HepG2 (cell line): Measurements from ENCODE around the gene TP53AIP1. TPM values are rescaled to one million over a fixed set of nuclear protein-coding genes. Genes with fewer than 3 reads are reported as not detected.

Source experiments
- ATAC-seq: fragments of 200-7000 bp; cut with Tn5 transposase; 3 replicates; pipeline ENCODE4 v1.9.1; 2020; ENCODE audit warnings: mild to moderate bottlenecking, moderate library complexity
- BruUV-seq: library from RNA; stranded (reverse); fragments of 400-500 nt; replicated peaks from 2 replicates; lab custom pipeline; 2021; lab: Mats Ljungman, UMichigan
- CTCF ChIA-PET: fragments of 300-600 bp; formaldehyde crosslinking; extraction: SDS; loops from one replicate; lab custom pipeline; 2021; ENCODE audit warnings: low total read pairs, inconsistent platforms, low intra/inter-chr PET ratio; lab: Yijun Ruan, JAX
- POLR2A ChIA-PET: fragments of 350-600 bp; sonication (Branson Sonifier 250); formaldehyde crosslinking; loops from one replicate; lab custom pipeline; 2020; ENCODE audit warnings: antibody characterized with exemption, inconsistent platforms; lab: Yijun Ruan, JAX
- DNase-seq: peaks from one replicate; pipeline ENCODE4 v3.0.0-alpha.2; 2015; ENCODE audit warnings: low spot score
- FAIRE-seq: peaks from 3 replicates; lab custom pipeline; 2011; peaks lifted over from hg19 to GRCh38; lab: Jason Lieb, UNC
- H2AFZ ChIP-seq: one replicate; pipeline ENCODE4 v1.6.1; 2011; ENCODE audit warnings: low read length, inconsistent platforms
- H3K27ac ChIP-seq: fragments of 300-600 bp; 3 replicates; pipeline ENCODE4 v1.8.0; 2011; ENCODE audit warnings: mixed run types, mild to moderate bottlenecking, mixed read lengths, low read length, inconsistent platforms; ENCODE audit not compliant: insufficient read depth; ENCODE audit errors: extremely low read length
- H3K27me3 ChIP-seq, 2 experiments: fragments of 200-600 bp in 1 of 2; 2 replicates in 1 of 2; 3 replicates in 1 of 2; pipeline versions ENCODE4 v1.6.0 to v1.8.0; 2011; ENCODE audit warnings: low read length in 2 of 2, mild to moderate bottlenecking in 2 of 2, moderate library complexity in 2 of 2, inconsistent platforms in 1 of 2; ENCODE audit not compliant: insufficient read depth in 2 of 2, control insufficient read depth in 1 of 2
- H3K36me3 ChIP-seq, 2 experiments: fragments of 200-600 bp in 1 of 2; replicated peaks in 1 of 2; 2 replicates in 1 of 2; 3 replicates in 1 of 2; pipeline versions ENCODE4 v1.5.1 to v1.8.0; 2011; ENCODE audit warnings: low read length in 2 of 2, inconsistent platforms in 1 of 2; ENCODE audit not compliant: insufficient read depth in 2 of 2, control insufficient read depth in 1 of 2
- H3K4me1 ChIP-seq: 2 replicates; pipeline ENCODE4 v1.5.1; 2012; ENCODE audit warnings: low read length, inconsistent platforms; ENCODE audit not compliant: insufficient read depth
- H3K4me2 ChIP-seq: 2 replicates; pipeline ENCODE4 v1.6.0; 2011; ENCODE audit warnings: low read depth, low read length, inconsistent platforms
- H3K4me3 ChIP-seq, 3 experiments: fragments of 200-600 bp in 1 of 3; sonication (generic), shearing (Covaris generic) in 1 of 3; replicated peaks in 1 of 3; 2 replicates each; pipeline ENCODE4 v1.5.1; 2011 to 2016; ENCODE audit warnings: low read length in 3 of 3, inconsistent platforms in 2 of 3, low read depth in 2 of 3, mild to moderate bottlenecking in 2 of 3, control low read depth in 1 of 3, mixed read lengths in 1 of 3; ENCODE audit not compliant: insufficient read depth in 1 of 3
- H3K79me2 ChIP-seq: one replicate; pipeline ENCODE4 v1.6.1; 2011; ENCODE audit warnings: low read length, inconsistent platforms; ENCODE audit not compliant: insufficient read depth
- H3K9ac ChIP-seq: 2 replicates; pipeline ENCODE4 v1.6.0; 2011; ENCODE audit warnings: mild to moderate bottlenecking, low read depth, low read length, inconsistent platforms; ENCODE audit not compliant: insufficient read depth
- H3K9me3 ChIP-seq: 2 replicates; pipeline ENCODE4 v1.5.1; 2012; ENCODE audit warnings: mild to moderate bottlenecking, low read length
- H4K20me1 ChIP-seq: 2 replicates; pipeline ENCODE4 v1.6.0; 2011; ENCODE audit warnings: inconsistent platforms, mild to moderate bottlenecking, low read length, moderate library complexity; ENCODE audit not compliant: insufficient read depth
- EED ChIP-seq: sonication (generic); formaldehyde crosslinking; IDR thresholded peaks from 2 replicates; pipeline ENCODE4 v1.5.0; 2020; ENCODE audit warnings: mild to moderate bottlenecking, missing genetic modification reagents
- IKZF5 ChIP-seq: IDR thresholded peaks from 2 replicates; pipeline ENCODE4 v1.6.1; 2018; ENCODE audit warnings: missing genetic modification reagents, mild to moderate bottlenecking, missing compliant biosample characterization
- IRF9 ChIP-seq: sonication (generic); formaldehyde crosslinking; IDR thresholded peaks from 2 replicates; pipeline ENCODE4 v1.8.0; 2022; ENCODE audit warnings: missing genetic modification reagents, mild to moderate bottlenecking, borderline replicate concordance
- YEATS2 ChIP-seq: sonication (generic); formaldehyde crosslinking; IDR thresholded peaks from 2 replicates; pipeline ENCODE4 v1.4.0; 2020; ENCODE audit warnings: missing genetic modification reagents, borderline replicate concordance
- ZFX ChIP-seq: sonication (generic); formaldehyde crosslinking; IDR thresholded peaks from 2 replicates; pipeline ENCODE4 v1.4.0; 2020; ENCODE audit warnings: mild to moderate bottlenecking, low read depth, missing genetic modification reagents, moderate library complexity
- ZIK1 ChIP-seq: sonication (generic); formaldehyde crosslinking; IDR thresholded peaks from 2 replicates; pipeline ENCODE4 v1.5.0; 2020; ENCODE audit warnings: mild to moderate bottlenecking, low read depth, missing genetic modification reagents, borderline replicate concordance
- ZMAT5 ChIP-seq: sonication (generic); formaldehyde crosslinking; IDR thresholded peaks from 2 replicates; pipeline ENCODE4 v1.5.0; 2020; ENCODE audit warnings: mild to moderate bottlenecking, low read depth, missing genetic modification reagents, borderline replicate concordance
- ZNF619 ChIP-seq: sonication (generic); formaldehyde crosslinking; IDR thresholded peaks from 2 replicates; pipeline ENCODE4 v1.4.0; 2020; ENCODE audit warnings: mild to moderate bottlenecking, missing genetic modification reagents
- whole genome bisulfite sequencing: methylation state at CpG from one replicate; pipeline ENCODE4 v1.1.6; 2017; ENCODE audit warnings: low lambda C conversion rate; 5-methylcytosine and 5-hydroxymethylcytosine counted together
- in situ Hi-C: cut with HindIII; loops from 2 replicates; pipeline ENCODE4 v1.10.0; 2017; ENCODE audit warnings: low pct_unique_long_range_greater_than_20kb; ENCODE audit not compliant: extremely low pct_ligation_motif_present
- intact Hi-C: fragments of 100-400 bp; cut with micrococcal nuclease; formaldehyde crosslinking; loops from one replicate; pipeline ENCODE4 v1.10.0; 2022; ENCODE audit not compliant: unreplicated experiment
- polyA plus RNA-seq, 8 experiments: library from polyadenylated mRNA; depleted of rRNA in 3 of 8; stranded (reverse) in 7 of 8; unstranded in 1 of 8; fragments of >200 nt; fragmentation: Illumina TruSeq in 4 of 8; extraction: Trizol in 4 of 8; gene quantifications; 2 replicates each; pipeline versions ENCODE4 v1.2.1 to v1.2.3, GENCODE V29; 2011 to 2016; ENCODE audit warnings: low read depth in 4 of 8, missing spikeins in 1 of 8, mixed read lengths in 1 of 8; ENCODE audit not compliant: insufficient read depth in 1 of 8
- total RNA-seq, 5 experiments: library from RNA; depleted of rRNA; stranded (reverse); fragments of >200 nt; fragmentation: Illumina TruSeq; extraction: Trizol; gene quantifications; 2 replicates each; pipeline ENCODE4 v1.2.3, GENCODE V29; 2016; ENCODE audit warnings: low read depth in 1 of 5

TP53AIP1 gene
- total and polyA plus RNA-seq, 2 of the 13 experiments (the other 11 are each of a cell fraction or from before 2014, with no cell fraction given): 0.11 TPM; not detected in 1

- no TSS peak for BruUV-seq
- Histone ChIP-seq H3K27me3 (no peaks in the 10 kb centered on the region), H3K9me3 (no peaks in the 10 kb centered on the region), H2AFZ (no peak overlapping the region), H3K4me3 (no peak overlapping the region), H3K27ac (no peak overlapping the region), H3K79me2 (no peaks in the 10 kb centered on the region), H3K9ac (no peak overlapping the region), H4K20me1 (no peaks in the 10 kb centered on the region), H3K36me3 (no peaks in the 10 kb centered on the region), H3K4me2 (no peak overlapping the region), H3K4me1 (no peaks in the 10 kb centered on the region)
- no peak for DNase-seq
- ChIA-PET POLR2A (no interaction called here), CTCF (interaction anchor here (0.8 to 2.1 kb wide), 3 partner anchors 70 to 376 kb away, joined by 3 to 38 read pairs (median 3); no protein-coding TSS in a partner anchor)
- TF ChIP-seq ZFX (CRISPR knock-in tag) (no peak), ZMAT5 (no peak), ZIK1 (no peak), ZNF619 (CRISPR knock-in tag) (no peak), IRF9 (CRISPR knock-in tag) (no peak), IKZF5 (CRISPR knock-in tag) (no peak), YEATS2 (CRISPR knock-in tag) (no peak), EED (no peak)
- no peak for FAIRE-seq
- intact Hi-C loops (loop anchor here (1.0 to 10.0 kb wide), 2 partner anchors 71 to 781 kb away; no protein-coding TSS in a partner anchor), in situ Hi-C loops (loop anchor here (5.0 kb wide), 1 partner anchor 68 kb away; no protein-coding TSS in a partner anchor)
- 34% methylated on average over 3 of the region's 3 CpGs for WGBS
- no peak for ATAC-seq
These were observed 13.0 kb upstream of the TP53AIP1 start for GRCh38 chr11:128955636-128956035.
